Ascending aorta (tissue), 2 donors: ENCODE data around the gene MEGF11. TPM values are rescaled to one million over a fixed set of nuclear protein-coding genes. Genes with fewer than 3 reads are reported as not detected.

Experiments
- DNase-seq, 2 donors: peaks; one replicate each; pipeline ENCODE4 v3.0.0-alpha.2; 2019; ENCODE audit warnings: low spot score in 2 of 2
- H3K27ac ChIP-seq, 2 donors: fragments of 200-600 bp; sonication (generic); one replicate each; pipeline ENCODE4 v1.5.1; 2016 to 2017; ENCODE audit warnings: mild to moderate bottlenecking in 1 of 2
- H3K27me3 ChIP-seq: fragments of 200-600 bp; sonication (generic); one replicate; pipeline ENCODE4 v1.5.1; 2017
- H3K36me3 ChIP-seq, 2 donors: fragments of 200-600 bp; sonication (generic); one replicate each; pipeline ENCODE4 v1.5.1; 2016
- H3K4me1 ChIP-seq, 2 donors: fragments of 200-600 bp; sonication (generic); one replicate each; pipeline ENCODE4 v1.5.1; 2016 to 2017; ENCODE audit warnings: mild to moderate bottlenecking in 1 of 2
- H3K4me3 ChIP-seq, 2 donors: fragments of 200-600 bp; sonication (generic); one replicate each; pipeline ENCODE4 v1.5.1; 2016 to 2017; ENCODE audit warnings: mild to moderate bottlenecking in 1 of 2
- H3K9me3 ChIP-seq, 2 donors: fragments of 200-600 bp; sonication (generic); one replicate each; pipeline ENCODE4 v1.5.1; 2016
- intact Hi-C: fragments of 100-400 bp; cut with DNase I; formaldehyde crosslinking; loops from one replicate; pipeline ENCODE4 v1.15.1; 2023
- total RNA-seq: library from RNA; depleted of rRNA; stranded (reverse); fragments of >200 nt; gene quantifications from one replicate; pipeline ENCODE4 v1.1.0, GENCODE V29; 2016
- TF ChIP-seq, protein P1 (sequence below), 3 experiments: fragments of 200-600 bp in 2 of 3; fragments of 450-650 bp in 1 of 3; sonication (generic) in 2 of 3; IDR thresholded peaks; one replicate each; pipeline ENCODE4 v1.5.1; 2016 to 2019; ENCODE audit warnings: antibody characterized with exemption in 3 of 3, mild to moderate bottlenecking in 1 of 3, moderate library complexity in 1 of 3

Gene MEGF11
- total RNA-seq, 1 donor from 2014 or later: not detected

DNA sequence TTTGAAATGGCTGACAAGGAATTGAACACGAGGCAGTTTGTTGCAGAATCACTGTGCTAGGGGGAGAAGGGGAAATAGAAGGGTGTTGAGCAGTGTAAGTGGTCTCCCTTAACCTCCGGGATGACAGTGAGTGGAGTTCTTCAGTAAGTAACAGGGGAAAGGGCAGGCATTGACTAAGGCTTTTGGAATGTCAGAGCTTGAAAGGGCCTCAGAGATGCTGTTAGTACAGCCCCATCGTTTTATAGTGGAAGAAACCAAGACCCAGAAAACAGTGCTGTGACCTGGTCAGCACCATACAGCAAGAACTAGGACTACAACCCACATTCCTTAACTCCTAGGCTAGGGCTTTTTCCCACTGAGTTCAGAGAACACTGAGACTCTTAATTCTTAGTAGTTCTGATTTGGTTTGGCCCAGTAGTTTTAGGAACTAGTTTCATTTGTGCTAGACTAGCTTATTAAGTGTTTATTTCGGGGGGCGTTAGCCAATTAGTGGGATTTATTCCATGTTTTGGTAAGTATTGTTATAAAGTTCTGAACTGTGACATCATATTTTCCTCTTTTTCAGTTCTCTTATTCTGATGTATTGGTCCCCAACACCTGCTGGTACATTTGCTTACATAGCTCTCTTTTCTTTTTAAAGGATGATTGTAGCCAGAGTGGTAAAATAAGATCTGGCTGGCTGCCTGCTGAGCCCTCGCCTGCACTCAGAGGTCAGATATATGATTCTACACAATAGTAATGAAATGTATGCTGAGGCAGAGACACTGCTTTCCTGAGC lies 350.1 kb downstream of the MEGF11 start:
- Histone ChIP-seq H3K36me3 (peaks cover 22 to 85% of the 10 kb centered on the region in 2 donors), H3K4me3 (no peak overlapping the region), H3K9me3 (no peaks in the 10 kb centered on the region), H3K27me3 (no peaks in the 10 kb centered on the region), H3K27ac (no peak overlapping the region), H3K4me1 (no peaks in the 10 kb centered on the region)
- intact Hi-C loops: no loop called here
- no peak for DNase-seq
- TF ChIP-seq, protein P1, sequence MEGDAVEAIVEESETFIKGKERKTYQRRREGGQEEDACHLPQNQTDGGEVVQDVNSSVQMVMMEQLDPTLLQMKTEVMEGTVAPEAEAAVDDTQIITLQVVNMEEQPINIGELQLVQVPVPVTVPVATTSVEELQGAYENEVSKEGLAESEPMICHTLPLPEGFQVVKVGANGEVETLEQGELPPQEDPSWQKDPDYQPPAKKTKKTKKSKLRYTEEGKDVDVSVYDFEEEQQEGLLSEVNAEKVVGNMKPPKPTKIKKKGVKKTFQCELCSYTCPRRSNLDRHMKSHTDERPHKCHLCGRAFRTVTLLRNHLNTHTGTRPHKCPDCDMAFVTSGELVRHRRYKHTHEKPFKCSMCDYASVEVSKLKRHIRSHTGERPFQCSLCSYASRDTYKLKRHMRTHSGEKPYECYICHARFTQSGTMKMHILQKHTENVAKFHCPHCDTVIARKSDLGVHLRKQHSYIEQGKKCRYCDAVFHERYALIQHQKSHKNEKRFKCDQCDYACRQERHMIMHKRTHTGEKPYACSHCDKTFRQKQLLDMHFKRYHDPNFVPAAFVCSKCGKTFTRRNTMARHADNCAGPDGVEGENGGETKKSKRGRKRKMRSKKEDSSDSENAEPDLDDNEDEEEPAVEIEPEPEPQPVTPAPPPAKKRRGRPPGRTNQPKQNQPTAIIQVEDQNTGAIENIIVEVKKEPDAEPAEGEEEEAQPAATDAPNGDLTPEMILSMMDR (IDR thresholded peaks at IDR 0.05): no peak

DNA sequence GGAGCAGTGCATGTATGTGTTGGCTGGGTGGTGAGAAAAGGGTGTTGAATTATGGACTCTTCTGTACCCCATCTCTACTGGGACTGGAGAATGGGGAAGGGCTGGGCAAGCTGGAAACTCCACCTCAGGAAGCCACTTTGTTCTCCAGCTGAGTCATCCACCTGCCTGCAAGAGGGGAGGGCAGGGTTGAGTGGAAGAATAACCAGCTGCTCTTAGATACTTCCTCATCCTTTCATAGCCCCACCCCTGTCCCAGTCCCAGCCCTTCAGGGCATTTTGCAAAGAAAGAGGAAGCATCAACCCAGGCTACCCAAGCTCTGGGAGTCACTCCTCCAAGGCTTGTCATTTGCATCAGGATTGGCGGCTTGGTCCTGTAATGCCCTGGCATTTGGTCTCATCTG lies 351.2 kb downstream of the MEGF11 start:
- no peak overlapping the region for H3K4me3 ChIP-seq
- DNase-seq: peak in 1 of 2 donors; percentile 68
- H3K4me1 ChIP-seq: no peaks in the 10 kb centered on the region
- no peaks in the 10 kb centered on the region for H3K27me3 ChIP-seq
- no peak overlapping the region for H3K27ac ChIP-seq
- TF ChIP-seq, protein P1 (IDR thresholded peaks at IDR 0.05): no peak
- no peaks in the 10 kb centered on the region for H3K9me3 ChIP-seq
- H3K36me3 ChIP-seq: peaks cover 26 to 86% of the 10 kb centered on the region in 2 donors
- intact Hi-C loops: no loop called here

DNA sequence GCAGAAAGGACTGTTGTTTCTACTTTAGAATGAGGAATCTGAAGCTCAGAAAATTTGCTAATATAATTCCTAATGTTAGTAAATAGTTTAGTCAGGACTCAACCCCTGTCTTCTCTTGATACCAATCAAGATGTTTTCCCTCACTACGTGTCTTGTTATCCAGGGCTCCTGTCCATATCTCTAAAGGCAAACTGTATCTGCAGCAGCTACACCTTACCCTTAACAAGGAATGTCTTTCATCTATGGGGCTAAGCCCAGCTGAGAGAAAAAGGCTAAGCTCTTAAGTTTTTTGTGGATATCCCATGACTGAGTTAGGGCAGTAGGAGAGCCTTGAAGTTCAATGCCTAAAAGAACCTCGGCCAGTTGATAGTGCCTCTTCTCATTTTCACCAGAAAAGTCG lies 351.7 kb downstream of the MEGF11 start:
- peaks cover 26 to 86% of the 10 kb centered on the region in 2 donors for H3K36me3 ChIP-seq
- H3K27me3 ChIP-seq: no peaks in the 10 kb centered on the region
- no peak overlapping the region for H3K4me3 ChIP-seq
- intact Hi-C loops: no loop called here
- TF ChIP-seq, protein P1 (IDR thresholded peaks at IDR 0.05): no peak
- no peak overlapping the region for H3K27ac ChIP-seq
- H3K4me1 ChIP-seq: no peaks in the 10 kb centered on the region
- no peaks in the 10 kb centered on the region for H3K9me3 ChIP-seq
- no peak for DNase-seq

GRCh38 chr15:65901336-65901735 lies 352.2 kb downstream of the MEGF11 start:
- TF ChIP-seq, protein P1 (IDR thresholded peaks at IDR 0.05): no peak
- Histone ChIP-seq H3K36me3 (peaks cover 26 to 89% of the 10 kb centered on the region in 2 donors), H3K27me3 (no peaks in the 10 kb centered on the region), H3K27ac (no peak overlapping the region), H3K4me1 (no peaks in the 10 kb centered on the region), H3K9me3 (no peaks in the 10 kb centered on the region), H3K4me3 (no peak overlapping the region)
- intact Hi-C loops: no loop called here
- no peak for DNase-seq

GRCh38 chr15:65900488-65900887 lies 353.1 kb downstream of the MEGF11 start:
- DNase-seq: no peak
- no peak overlapping the region for H3K27ac ChIP-seq
- H3K4me1 ChIP-seq: no peaks in the 10 kb centered on the region
- peaks cover 26 to 82% of the 10 kb centered on the region in 2 donors for H3K36me3 ChIP-seq
- H3K9me3 ChIP-seq: no peaks in the 10 kb centered on the region
- intact Hi-C loops: no loop called here
- H3K4me3 ChIP-seq: no peak overlapping the region
- TF ChIP-seq, protein P1 (IDR thresholded peaks at IDR 0.05): no peak
- no peaks in the 10 kb centered on the region for H3K27me3 ChIP-seq
